HFFc6 (cell line): Measurements from ENCODE around the gene TENM4. TPM values are rescaled to one million over a fixed set of nuclear protein-coding genes. Genes with fewer than 3 reads are reported as not detected.
A peak's percentile ranks its signal among the peaks of the same experiment; 100 is the strongest.

Source experiments
- DNase-seq: peaks from one replicate; pipeline ENCODE4 v3.0.0-alpha.2; 2018
- H3K27ac Mint-ChIP-seq: 2 replicates; pipeline ENCODE4 v1.8.0; 2020; ENCODE audit warnings: mild to moderate bottlenecking, mixed read lengths
- H3K27me3 Mint-ChIP-seq: 2 replicates; pipeline ENCODE4 v1.8.0; 2021; ENCODE audit warnings: mild to moderate bottlenecking, moderate library complexity, mixed read lengths; ENCODE audit not compliant: insufficient read depth
- H3K36me3 Mint-ChIP-seq: 2 replicates; pipeline ENCODE4 v1.8.0; 2021; ENCODE audit warnings: low read depth, mixed read lengths
- H3K4me1 Mint-ChIP-seq: 2 replicates; pipeline ENCODE4 v1.8.0; 2020; ENCODE audit warnings: low read depth, mixed read lengths
- H3K4me3 Mint-ChIP-seq: 2 replicates; pipeline ENCODE4 v1.8.0; 2020; ENCODE audit warnings: mild to moderate bottlenecking, moderate library complexity, mixed read lengths
- H3K9me3 Mint-ChIP-seq: 2 replicates; pipeline ENCODE4 v1.8.0; 2020; ENCODE audit warnings: mild to moderate bottlenecking, mixed read lengths
- CTCF ChIP-seq: fragments of 200-600 bp; sonication (generic); IDR thresholded peaks from 2 replicates; pipeline ENCODE4 v1.5.0; 2021; ENCODE audit warnings: antibody characterized with exemption, mild to moderate bottlenecking
- total RNA-seq, 6 experiments: library from RNA; stranded (reverse); fragmentation: NEBNext Ultra II Directional; extraction: Animal tissue kit (Norgen Biotek cat#: 25700); gene quantifications; 2 replicates in 1 of 6; 3 replicates in 5 of 6; pipeline ENCODE4 v1.2.3, GENCODE V29; 2021

TENM4 gene
- total RNA-seq, 6 experiments from 2014 or later, result 20.9 to 45.5 (median 26.5) TPM

- TF ChIP-seq CTCF, result no peak
- 0 out of 2 replicates have a peak, but pooled peaks cover under 1% of the 10 kb centered on the region for H3K4me1 Mint-ChIP-seq
- no peak overlapping the region for H3K27ac Mint-ChIP-seq
- peak; percentile 16 for DNase-seq
- no peak overlapping the region for H3K4me3 Mint-ChIP-seq
- peaks cover 5% of the 10 kb centered on the region; the same call in 1 of the 2 replicates for H3K36me3 Mint-ChIP-seq
- H3K27me3 Mint-ChIP-seq, result no peaks in the 10 kb centered on the region
- H3K9me3 Mint-ChIP-seq, result no peaks in the 10 kb centered on the region
Measured at GRCh38 chr11:79150966-79151365, 289.9 kb downstream of the TENM4 start.

- no peaks in the 10 kb centered on the region for H3K9me3 Mint-ChIP-seq
- TF ChIP-seq CTCF, result no peak
- DNase-seq, result no peak
- no peak overlapping the region for H3K27ac Mint-ChIP-seq
- no peak overlapping the region for H3K4me3 Mint-ChIP-seq
- no peaks in the 10 kb centered on the region for H3K27me3 Mint-ChIP-seq
- peaks cover 5% of the 10 kb centered on the region; the same call in 1 of the 2 replicates for H3K36me3 Mint-ChIP-seq
- H3K4me1 Mint-ChIP-seq, result no peaks in the 10 kb centered on the region
Measured at GRCh38 chr11:79150320-79150719, 290.5 kb downstream of the TENM4 start.

GRCh38 chr11:79147731-79148130 lies 293.1 kb downstream of the TENM4 start:
- peaks cover 2% of the 10 kb centered on the region for H3K9me3 Mint-ChIP-seq
- H3K27ac Mint-ChIP-seq, result no peak overlapping the region
- H3K4me1 Mint-ChIP-seq, result no peaks in the 10 kb centered on the region
- H3K27me3 Mint-ChIP-seq, result no peaks in the 10 kb centered on the region; the same call in 1 of the 2 replicates
- no peak for TF ChIP-seq CTCF
- DNase-seq, result no peak
- peaks cover 2% of the 10 kb centered on the region; the same call in 1 of the 2 replicates for H3K36me3 Mint-ChIP-seq
- H3K4me3 Mint-ChIP-seq, result no peak overlapping the region

- Mint-ChIP-seq H3K9me3 (peaks cover 9% of the 10 kb centered on the region), H3K4me1 (no peaks in the 10 kb centered on the region), H3K27ac (no peak overlapping the region), H3K36me3 (peaks cover 9% of the 10 kb centered on the region; the same call in 1 of the 2 replicates), H3K27me3 (no peaks in the 10 kb centered on the region; the same call in 1 of the 2 replicates), H3K4me3 (no peak overlapping the region)
- no peak for DNase-seq
- TF ChIP-seq CTCF, result no peak
Measured at GRCh38 chr11:79147011-79147410, 293.8 kb downstream of the TENM4 start.

- peaks cover 16% of the 10 kb centered on the region for H3K9me3 Mint-ChIP-seq
- H3K36me3 Mint-ChIP-seq, result peaks cover 11% of the 10 kb centered on the region; the same call in 1 of the 2 replicates
- no peak for DNase-seq
Measured at GRCh38 chr11:79139900-79140299, 300.9 kb downstream of the TENM4 start.

More at GRCh38 chr11:79139900-79140299, 300.9 kb downstream of the TENM4 start:
- H3K4me3 Mint-ChIP-seq, result no peak overlapping the region
- no peaks in the 10 kb centered on the region for H3K4me1 Mint-ChIP-seq
- TF ChIP-seq CTCF, result no peak
- H3K27me3 Mint-ChIP-seq, result no peaks in the 10 kb centered on the region; the same call in none of the 2 replicates
- H3K27ac Mint-ChIP-seq, result no peak overlapping the region
